ENCODE measurements around the gene LMBR1L. TPM values are rescaled to one million over a fixed set of nuclear protein-coding genes. Genes with fewer than 3 reads are reported as not detected.

Gene LMBR1L
- total RNA-seq, 1 experiment from 2014 or later: 26.4 TPM

DNA sequence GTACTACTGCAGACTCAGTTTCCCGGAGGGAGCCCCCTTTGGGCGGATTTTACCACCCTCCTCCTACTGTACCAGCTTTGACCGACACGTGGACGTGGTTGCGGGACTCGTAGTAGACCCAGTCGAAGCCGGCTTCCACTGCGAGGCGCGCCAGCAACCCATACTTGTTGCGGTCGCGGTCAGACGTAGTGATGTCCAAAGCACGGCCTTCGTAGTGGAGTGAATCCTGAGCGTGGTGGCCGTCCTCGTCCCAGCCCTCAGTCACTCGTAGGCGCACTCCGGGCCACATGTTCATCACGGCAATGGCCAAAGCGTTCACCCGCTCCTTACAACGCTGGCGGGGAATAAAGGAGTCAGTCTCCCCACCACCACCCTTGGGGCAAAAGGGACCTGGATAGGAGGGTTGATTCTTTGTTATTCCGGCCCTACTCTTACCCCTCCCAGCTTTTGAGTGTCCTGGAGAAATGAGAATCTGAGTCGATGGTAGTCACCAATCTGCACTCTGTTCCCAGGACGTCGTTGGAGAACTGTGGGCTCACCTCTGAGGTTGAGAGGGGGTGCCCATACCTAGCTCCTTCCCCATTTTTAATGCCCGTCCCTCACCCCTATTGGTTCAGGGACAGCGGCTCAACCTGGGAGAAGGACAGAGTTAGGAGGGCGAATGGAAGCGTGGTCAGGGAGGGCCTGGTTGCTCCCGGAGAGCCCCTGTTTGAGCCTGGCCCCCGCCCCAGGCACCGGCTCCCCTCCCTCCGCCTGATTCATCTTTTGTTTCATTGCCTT, 19.4 kb downstream of the LMBR1L start:
- Mint-ChIP-seq H3K4me1 (ENCODE audit: low read depth, unreplicated experiment) (peaks cover 9% of the 10 kb centered on the region), H3K4me3 (ENCODE audit: low read depth, unreplicated experiment) (no peak overlapping the region), H3K36me3 (ENCODE audit: insufficient read depth, unreplicated experiment) (peaks cover 10% of the 10 kb centered on the region), H3K27ac (ENCODE audit: unreplicated experiment) (no peak overlapping the region), H3K9me3 (ENCODE audit: low read depth, unreplicated experiment) (no peaks in the 10 kb centered on the region), H3K27me3 (ENCODE audit: unreplicated experiment) (peaks cover 65% of the 10 kb centered on the region)
- TF ChIP-seq, protein P1, sequence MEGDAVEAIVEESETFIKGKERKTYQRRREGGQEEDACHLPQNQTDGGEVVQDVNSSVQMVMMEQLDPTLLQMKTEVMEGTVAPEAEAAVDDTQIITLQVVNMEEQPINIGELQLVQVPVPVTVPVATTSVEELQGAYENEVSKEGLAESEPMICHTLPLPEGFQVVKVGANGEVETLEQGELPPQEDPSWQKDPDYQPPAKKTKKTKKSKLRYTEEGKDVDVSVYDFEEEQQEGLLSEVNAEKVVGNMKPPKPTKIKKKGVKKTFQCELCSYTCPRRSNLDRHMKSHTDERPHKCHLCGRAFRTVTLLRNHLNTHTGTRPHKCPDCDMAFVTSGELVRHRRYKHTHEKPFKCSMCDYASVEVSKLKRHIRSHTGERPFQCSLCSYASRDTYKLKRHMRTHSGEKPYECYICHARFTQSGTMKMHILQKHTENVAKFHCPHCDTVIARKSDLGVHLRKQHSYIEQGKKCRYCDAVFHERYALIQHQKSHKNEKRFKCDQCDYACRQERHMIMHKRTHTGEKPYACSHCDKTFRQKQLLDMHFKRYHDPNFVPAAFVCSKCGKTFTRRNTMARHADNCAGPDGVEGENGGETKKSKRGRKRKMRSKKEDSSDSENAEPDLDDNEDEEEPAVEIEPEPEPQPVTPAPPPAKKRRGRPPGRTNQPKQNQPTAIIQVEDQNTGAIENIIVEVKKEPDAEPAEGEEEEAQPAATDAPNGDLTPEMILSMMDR (IDR thresholded peaks at IDR 0.05; ENCODE audit: unreplicated experiment): no peak
- BruUV-seq (replicated peaks): no TSS peak
- CTCF ChIA-PET: interaction anchor here (0.7 to 1.8 kb wide), 4 partner anchors 9 to 712 kb away, joined by 3 to 5 read pairs (median 3); no protein-coding TSS in a partner anchor
- DNase-seq: no peak
- intact Hi-C loops (cut with micrococcal nuclease; ENCODE audit: unreplicated experiment): no loop called here

DNA sequence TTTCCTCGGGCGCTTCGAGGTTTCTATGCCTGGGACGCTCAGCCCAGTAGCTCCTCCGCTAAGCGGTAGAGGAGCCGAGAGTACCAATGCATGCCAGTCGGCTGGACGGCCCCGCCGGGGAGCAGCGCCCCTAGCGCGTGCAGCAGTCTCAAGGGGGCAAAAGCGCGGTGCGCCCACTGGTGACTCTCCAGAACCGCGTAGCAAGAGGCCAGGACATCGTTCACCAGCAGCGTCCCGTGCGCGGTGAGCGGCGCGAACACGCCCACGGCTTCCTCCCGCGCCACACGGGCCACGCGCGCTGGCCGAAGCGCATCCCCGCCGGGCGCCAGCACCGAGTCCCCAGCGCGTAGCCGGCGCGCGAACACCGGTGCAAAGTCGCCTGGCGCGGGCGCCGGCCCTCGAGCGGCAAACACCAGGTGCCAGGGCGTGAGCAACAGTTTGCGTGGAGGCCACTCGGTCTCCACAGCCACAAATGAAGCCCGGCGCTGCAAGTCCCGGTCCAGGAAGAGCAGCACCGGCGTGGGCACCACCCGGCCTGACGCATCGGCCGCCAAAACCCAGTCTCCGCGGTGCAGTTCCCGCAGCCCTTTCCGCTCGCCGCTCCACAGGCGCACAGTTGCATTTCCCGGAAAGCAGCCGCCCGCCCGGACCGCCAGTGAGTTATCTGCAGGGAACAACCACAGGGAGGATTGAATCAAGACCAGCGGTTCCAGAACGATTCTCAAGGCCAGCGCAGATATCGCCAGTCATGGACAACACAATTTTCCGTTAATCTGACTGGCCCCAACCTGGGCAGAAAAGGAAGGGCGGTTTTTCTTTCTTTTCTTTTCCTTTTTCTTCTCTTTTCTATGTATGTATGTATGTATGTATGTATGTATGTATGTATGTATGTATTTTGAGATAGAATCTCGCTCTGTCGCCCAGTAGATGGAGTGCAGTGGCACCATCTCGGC, 20.6 kb downstream of the LMBR1L start:
- peak; percentile 36 for DNase-seq
- intact Hi-C loops (cut with micrococcal nuclease; ENCODE audit: unreplicated experiment): loop anchor here (5.0 kb wide), 1 partner anchor 32 kb away; no protein-coding TSS in a partner anchor

DNA sequence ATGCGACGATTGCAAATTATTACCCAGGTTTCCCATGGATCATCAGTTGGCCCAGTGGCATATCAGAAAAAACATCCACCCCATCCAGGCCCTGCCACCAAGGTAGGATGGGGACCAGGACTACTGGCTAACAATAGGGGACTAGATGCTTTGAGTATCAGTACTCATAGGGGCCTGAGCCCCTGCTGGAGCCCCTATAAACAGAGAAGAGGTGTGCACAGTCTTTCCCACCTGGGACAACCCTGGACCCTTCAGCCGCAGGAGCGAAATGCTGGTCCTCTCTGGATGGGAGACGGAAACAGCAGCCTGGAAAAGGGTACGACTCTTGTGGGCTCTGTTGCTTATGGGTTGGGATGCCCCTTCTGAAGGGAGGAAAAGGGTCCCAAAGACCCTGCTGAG, 21.7 kb downstream of the LMBR1L start:
- intact Hi-C loops (cut with micrococcal nuclease; ENCODE audit: unreplicated experiment): loop anchor here (5.0 kb wide), 1 partner anchor 33 kb away; no protein-coding TSS in a partner anchor
- Mint-ChIP-seq H3K36me3 (ENCODE audit: insufficient read depth, unreplicated experiment) (peaks cover 5% of the 10 kb centered on the region), H3K27me3 (ENCODE audit: unreplicated experiment) (peaks cover 44% of the 10 kb centered on the region), H3K4me1 (ENCODE audit: low read depth, unreplicated experiment) (no peaks in the 10 kb centered on the region), H3K4me3 (ENCODE audit: low read depth, unreplicated experiment) (no peak overlapping the region), H3K9me3 (ENCODE audit: low read depth, unreplicated experiment) (no peaks in the 10 kb centered on the region), H3K27ac (ENCODE audit: unreplicated experiment) (no peak overlapping the region)
- no peak for DNase-seq
- no TSS peak for BruUV-seq (replicated peaks)
- TF ChIP-seq, protein P1 (IDR thresholded peaks at IDR 0.05; ENCODE audit: unreplicated experiment): no peak
- CTCF ChIA-PET: interaction anchor here (0.5 to 2.7 kb wide), 11 partner anchors 9 to 149 kb away, joined by 3 to 29 read pairs (median 6); partner anchors contain the start of genes RHEBL1 and TUBA1B

More for the DNA sequence above, 20.6 kb downstream of the LMBR1L start:
- peaks cover 56% of the 10 kb centered on the region for H3K27me3 Mint-ChIP-seq (ENCODE audit: unreplicated experiment)
- no peaks in the 10 kb centered on the region for H3K9me3 Mint-ChIP-seq (ENCODE audit: low read depth, unreplicated experiment)
- H3K27ac Mint-ChIP-seq (ENCODE audit: unreplicated experiment): no peak overlapping the region
- CTCF ChIA-PET: interaction anchor here (1.3 to 2.7 kb wide), 3 partner anchors 9 to 41 kb away, joined by 6 to 29 read pairs (median 6); partner anchors contain the start of gene TUBA1B
- H3K4me1 Mint-ChIP-seq (ENCODE audit: low read depth, unreplicated experiment): peaks cover 5% of the 10 kb centered on the region
- no TSS peak for BruUV-seq (replicated peaks)
- H3K4me3 Mint-ChIP-seq (ENCODE audit: low read depth, unreplicated experiment): peak overlapping the region; percentile 26
- peaks cover 9% of the 10 kb centered on the region for H3K36me3 Mint-ChIP-seq (ENCODE audit: insufficient read depth, unreplicated experiment)
- TF ChIP-seq, protein P1 (IDR thresholded peaks at IDR 0.05; ENCODE audit: unreplicated experiment): no peak
